Stimulated activated CD4-positive, alpha-beta T cell treated with anti-CD3 and anti-CD28 coated beads, Interleukin-1b, Interleukin-23, amount 100 ng/mL, for 24 hours (primary cell): ENCODE measurements around the gene PDIA5.
"Not testable (repeated sequence)": the region's sequence is repeated elsewhere in the genome, so short reads cannot be mapped to it uniquely, and the experiment has no call there.

Experiments used
- DNase-seq, 4 experiments: peaks; one replicate each; pipeline ENCODE4 v3.0.0-alpha.2; 2020; ENCODE audit warnings: low read depth in 4 of 4, low spot score in 1 of 4

PDIA5 gene

GRCh38 chr3:123143669-123144411 lies 77.0 kb downstream of the PDIA5 start:
- DNase-seq, result no peak

- no peak for DNase-seq
Measured at GRCh38 chr3:123147754-123148535, 81.1 kb downstream of the PDIA5 start.

GRCh38 chr3:123148772-123149171 lies 81.9 kb downstream of the PDIA5 start:
- no peak for DNase-seq

DNA sequence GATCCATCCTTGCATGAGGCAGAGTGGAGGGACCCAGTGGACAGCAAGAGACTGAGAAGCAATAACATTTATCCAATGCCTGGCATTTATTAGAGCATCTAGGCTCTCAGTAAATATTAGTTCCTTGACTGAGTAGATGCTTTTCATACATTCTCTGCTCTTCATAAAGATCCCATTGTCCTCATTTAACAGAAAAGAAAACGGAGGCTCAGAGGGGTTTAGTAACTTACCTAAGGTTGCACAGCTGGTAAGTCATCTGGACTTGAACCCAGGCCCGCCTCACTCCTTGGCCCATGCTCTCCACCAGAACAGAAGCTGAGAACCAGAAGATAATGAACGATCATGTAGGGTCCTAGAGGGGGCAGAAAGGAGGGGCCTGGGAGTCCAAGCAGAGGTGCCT lies 82.7 kb downstream of the PDIA5 start:
- DNase-seq, result no peak

DNA sequence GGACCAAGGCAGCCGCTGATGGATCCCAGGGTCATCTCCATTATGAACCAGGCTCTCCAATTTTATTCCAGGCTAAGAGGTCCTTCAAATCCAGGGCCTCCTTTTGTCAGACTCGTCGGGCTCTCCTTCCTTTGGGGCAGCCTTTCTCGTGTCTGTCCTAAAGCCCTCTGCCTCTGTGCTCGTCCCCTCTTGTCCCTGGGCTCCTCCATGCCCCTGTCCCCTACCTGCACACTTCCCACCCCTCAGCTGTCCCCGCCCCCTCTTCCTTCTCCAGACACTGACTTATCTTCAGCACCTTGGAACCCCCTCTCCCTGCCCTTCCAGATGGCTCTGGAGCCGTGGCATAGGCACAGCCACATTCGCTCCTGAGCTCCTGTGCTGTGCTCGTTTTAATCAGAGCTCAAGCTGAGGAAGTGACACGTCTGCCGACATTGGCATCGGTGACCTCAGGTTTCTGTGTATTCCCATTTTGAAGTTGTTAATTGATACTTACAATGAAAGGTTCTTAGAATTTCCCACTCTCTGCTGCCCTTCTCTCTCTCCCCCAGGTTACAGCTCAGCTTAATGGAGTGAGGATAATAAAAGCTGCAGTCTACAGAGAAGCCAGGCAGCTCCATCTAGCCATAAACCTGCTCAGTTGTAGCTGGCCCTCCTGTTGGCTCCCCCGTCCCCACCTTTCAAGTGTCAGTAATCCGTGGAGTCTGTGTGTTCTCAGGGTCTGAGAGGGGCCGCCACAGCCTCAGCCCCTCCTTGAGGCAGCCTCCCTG lies 83.8 kb downstream of the PDIA5 start:
- no peak for DNase-seq

GRCh38 chr3:123151251-123151705 lies 84.5 kb downstream of the PDIA5 start:
- no peak for DNase-seq

DNA sequence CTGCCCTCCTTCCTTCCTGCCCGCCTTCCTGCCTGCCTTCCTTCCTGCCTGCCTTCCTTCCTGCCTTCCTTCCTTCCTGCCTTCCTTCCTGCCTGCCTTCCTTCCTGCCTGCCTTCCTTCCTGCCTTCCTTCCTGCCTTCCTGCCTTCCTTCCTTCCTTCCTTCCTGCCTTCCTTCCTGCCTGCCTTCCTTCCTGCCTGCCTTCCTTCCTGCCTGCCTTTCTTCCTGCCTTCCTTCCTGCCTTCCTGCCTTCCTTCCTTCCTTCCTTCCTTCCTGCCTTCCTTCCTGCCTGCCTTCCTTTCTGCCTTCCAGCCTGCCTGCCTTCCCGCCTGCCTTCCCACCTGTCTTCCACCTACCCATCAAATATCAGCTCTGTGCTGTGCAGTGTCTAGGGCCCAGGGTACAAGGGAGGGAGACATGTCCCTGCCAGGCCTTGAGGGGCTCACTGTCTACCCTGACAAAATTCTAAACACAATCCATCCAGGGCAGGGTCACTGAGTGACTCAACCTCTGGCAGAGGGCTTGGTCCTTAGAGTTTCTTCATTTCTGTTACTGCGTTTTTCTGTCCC lies 85.1 kb downstream of the PDIA5 start:
- not testable (repeated sequence) for DNase-seq

- DNase-seq, result no peak
Measured at GRCh38 chr3:123152687-123153086, 85.9 kb downstream of the PDIA5 start.

- no peak for DNase-seq
Measured at GRCh38 chr3:123153125-123154019, 86.5 kb downstream of the PDIA5 start.

- DNase-seq, result no peak
Measured at GRCh38 chr3:123154020-123154985, 87.5 kb downstream of the PDIA5 start.

- no peak for DNase-seq
Measured at GRCh38 chr3:123155471-123156011, 88.7 kb downstream of the PDIA5 start.

DNA sequence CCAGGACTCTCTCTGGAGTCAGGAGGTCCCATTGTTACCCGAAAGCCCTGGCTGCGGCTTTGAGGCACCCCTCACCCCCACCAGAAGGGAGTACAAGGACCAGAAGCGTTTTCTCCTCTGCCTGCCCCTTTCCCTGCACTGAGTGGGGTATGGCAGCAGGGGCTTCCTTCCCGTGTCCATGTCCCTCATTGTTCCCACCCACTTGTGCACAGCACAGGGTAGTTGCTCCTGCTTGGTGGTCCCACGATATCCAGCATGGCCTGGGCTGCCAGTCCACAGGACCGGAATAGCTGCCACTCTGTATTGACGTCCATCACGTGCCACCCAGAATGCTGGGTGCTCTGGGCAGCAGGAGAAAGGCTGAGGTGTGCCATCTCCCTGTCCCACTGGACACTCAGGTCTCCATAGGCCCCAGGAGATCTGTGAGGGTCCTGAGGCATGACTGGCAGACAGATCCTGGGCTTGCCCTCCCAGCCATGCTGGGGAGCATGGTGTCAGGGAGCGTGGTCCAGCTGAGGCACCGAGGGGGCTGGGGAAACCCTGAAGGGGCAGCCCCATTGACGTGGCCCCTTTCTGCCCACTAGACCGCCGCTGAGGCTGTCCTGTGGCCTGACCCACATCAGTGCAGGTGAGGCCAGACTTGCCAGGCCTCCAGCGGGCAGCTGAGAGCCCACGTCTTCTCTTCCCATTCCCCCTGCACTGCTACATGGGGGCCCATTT lies 89.6 kb downstream of the PDIA5 start:
- no peak for DNase-seq

DNA sequence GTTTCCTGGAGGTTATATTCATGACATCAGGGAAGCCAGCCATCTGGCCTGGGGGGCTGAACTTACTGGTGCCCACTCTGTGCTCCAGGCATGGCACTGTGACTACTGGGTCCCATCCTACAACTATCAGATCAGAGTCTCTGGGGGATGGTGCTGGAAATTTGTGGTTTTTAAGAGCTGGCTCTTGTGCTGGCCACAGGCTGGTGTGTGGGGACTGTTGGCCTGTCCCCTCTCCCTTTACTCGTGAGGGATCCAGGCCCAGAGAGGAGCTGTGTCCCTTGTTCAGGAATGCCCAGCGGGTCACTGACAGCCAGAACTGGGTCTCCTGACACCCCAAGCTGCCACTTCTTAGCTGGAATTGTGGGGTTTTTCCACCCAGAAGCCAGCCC lies 90.4 kb downstream of the PDIA5 start:
- no peak for DNase-seq

GRCh38 chr3:123157598-123158287 lies 90.9 kb downstream of the PDIA5 start:
- DNase-seq, result no peak

- no peak for DNase-seq
Measured at GRCh38 chr3:123158330-123158729, 91.5 kb downstream of the PDIA5 start.

DNA sequence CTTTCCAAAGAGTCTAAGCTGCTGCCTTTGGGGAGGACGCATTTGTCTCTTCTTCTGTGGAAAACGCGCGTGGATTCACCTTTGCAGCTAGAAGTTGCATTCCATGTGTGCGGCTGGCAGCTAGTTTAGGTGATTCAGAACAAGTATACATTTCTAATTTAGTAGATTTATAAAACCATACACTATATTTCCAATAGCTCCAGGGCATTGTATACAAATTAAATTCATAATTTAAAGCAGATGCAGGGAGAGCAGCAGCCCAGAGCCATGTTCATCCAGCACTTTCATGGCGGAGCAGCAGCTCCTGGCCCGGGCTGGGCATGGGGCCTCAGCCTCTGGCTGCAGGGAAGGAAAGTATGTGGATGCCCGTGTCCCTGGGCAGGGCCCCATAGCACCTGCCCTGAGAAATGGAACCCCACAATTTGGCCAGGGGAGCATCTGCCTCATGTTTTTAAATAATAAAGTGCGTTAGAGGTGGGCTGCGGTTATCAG lies 92.1 kb downstream of the PDIA5 start:
- DNase-seq, result no peak

DNA sequence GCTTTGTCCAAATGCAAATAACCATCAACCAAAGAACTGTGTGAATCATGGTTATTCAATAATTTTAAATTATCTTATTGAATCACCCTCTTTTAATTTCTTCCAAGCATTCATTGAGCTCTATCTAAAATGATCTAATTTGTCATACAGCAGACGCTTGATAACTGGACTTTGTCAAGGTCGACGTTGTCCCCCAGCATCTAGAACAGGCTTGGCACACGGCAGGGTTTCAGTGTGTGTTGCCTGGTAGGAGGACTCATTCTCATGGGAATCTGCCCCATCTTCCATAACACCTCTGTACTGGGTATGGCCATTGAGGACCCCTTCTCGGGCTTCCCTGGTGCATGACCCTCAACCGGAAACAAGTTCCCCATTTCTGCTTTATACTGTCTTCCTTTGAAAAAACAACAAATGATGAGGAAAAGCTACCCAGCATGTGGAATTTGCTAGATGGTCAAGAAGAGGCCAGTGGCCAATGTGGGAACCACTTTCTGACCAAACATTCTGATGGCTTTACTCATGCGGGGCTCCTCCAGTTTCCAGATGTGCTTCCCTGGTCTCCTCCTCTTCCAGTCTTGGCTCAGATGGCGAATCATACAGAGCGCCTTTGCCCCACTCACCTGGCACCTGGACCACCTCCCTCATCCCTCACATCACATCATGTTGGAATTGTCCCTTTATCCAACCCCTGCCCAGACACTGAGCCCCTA lies 93.3 kb downstream of the PDIA5 start:
- DNase-seq, result no peak
